Fibroblast of lung (primary cell): Measurements from ENCODE around the gene AGAP1. TPM values are rescaled to one million over a fixed set of nuclear protein-coding genes. Genes with fewer than 3 reads are reported as not detected.

Source experiments
- DNase-seq, 2 donors: peaks; one replicate each; pipeline versions ENCODE4 v3.0.0 to v3.0.0-alpha.2; 2010; ENCODE audit warnings: low read depth in 2 of 2
- H2AFZ ChIP-seq: 2 replicates; pipeline ENCODE4 v1.5.1; 2012; ENCODE audit warnings: low read length, control low read depth, inconsistent platforms
- H3K27ac ChIP-seq: 2 replicates; pipeline ENCODE4 v1.5.1; 2011; ENCODE audit warnings: low read length, control low read depth; ENCODE audit not compliant: insufficient read depth
- H3K27me3 ChIP-seq: 2 replicates; pipeline ENCODE4 v1.5.1; 2011; ENCODE audit warnings: mild to moderate bottlenecking, low read length; ENCODE audit not compliant: control insufficient read depth, insufficient read depth
- H3K36me3 ChIP-seq: 2 replicates; pipeline ENCODE4 v1.5.1; 2011; ENCODE audit warnings: low read length; ENCODE audit not compliant: control insufficient read depth, insufficient read depth
- H3K4me1 ChIP-seq: 2 replicates; pipeline ENCODE4 v1.5.1; 2011; ENCODE audit warnings: low read length; ENCODE audit not compliant: control insufficient read depth, insufficient read depth; ENCODE audit errors: extremely low read depth
- H3K4me2 ChIP-seq: 2 replicates; pipeline ENCODE4 v1.5.1; 2011; ENCODE audit warnings: low read length, control low read depth; ENCODE audit not compliant: insufficient read depth; ENCODE audit errors: extremely low read depth
- H3K4me3 ChIP-seq, 4 experiments: fragments of 200-600 bp in 1 of 4; sonication (generic) in 1 of 4; replicated peaks in 1 of 4; 2 replicates each; pipeline ENCODE4 v1.5.1; 2011 to 2016; ENCODE audit warnings: low read length in 4 of 4, low read depth in 3 of 4, mild to moderate bottlenecking in 3 of 4, control low read depth in 2 of 4, inconsistent platforms in 1 of 4, mixed read lengths in 1 of 4; ENCODE audit not compliant: insufficient read depth in 1 of 4; ENCODE audit errors: control extremely low read depth in 1 of 4
- H3K79me2 ChIP-seq: 2 replicates; pipeline ENCODE4 v1.5.1; 2012; ENCODE audit warnings: mild to moderate bottlenecking, low read length, inconsistent platforms; ENCODE audit not compliant: control insufficient read depth, insufficient read depth
- H3K9ac ChIP-seq: 2 replicates; pipeline ENCODE4 v1.5.1; 2011; ENCODE audit warnings: mild to moderate bottlenecking, low read length, control low read depth; ENCODE audit not compliant: insufficient read depth
- H3K9me3 ChIP-seq: 2 replicates; pipeline ENCODE4 v1.5.1; 2012; ENCODE audit warnings: low read depth, low read length; ENCODE audit not compliant: control insufficient read depth, insufficient read depth
- H4K20me1 ChIP-seq: 2 replicates; pipeline ENCODE4 v1.5.1; 2011; ENCODE audit warnings: low read length; ENCODE audit not compliant: control insufficient read depth, insufficient read depth; ENCODE audit errors: extremely low read depth
- CTCF ChIP-seq, 2 donors: IDR thresholded peaks in 1 of 2; conservative IDR thresholded peaks in 1 of 2; 1 replicate in 1 of 2; 2 replicates in 1 of 2; pipeline ENCODE4 v1.5.1; 2011 to 2012; ENCODE audit warnings: low read length in 2 of 2, control low read depth in 1 of 2, inconsistent platforms in 1 of 2, low read depth in 1 of 2, mild to moderate bottlenecking in 1 of 2
- EZH2 ChIP-seq: IDR thresholded peaks from 2 replicates; pipeline ENCODE4 v1.5.1; 2012; ENCODE audit warnings: low read length, control low read depth, mild to moderate bottlenecking; ENCODE audit errors: missing control alignments
- polyA plus RNA-seq, 2 donors: library from polyadenylated mRNA; depleted of rRNA in 1 of 2; stranded (reverse) in 1 of 2; unstranded in 1 of 2; fragments of >200 nt; gene quantifications; 2 replicates each; pipeline ENCODE4 v1.2.1, GENCODE V29; 2011 to 2012; ENCODE audit warnings: missing spikeins in 1 of 2
- total RNA-seq: library from RNA; depleted of rRNA; stranded (reverse); fragments of >200 nt; gene quantifications from 2 replicates; pipeline ENCODE4 v1.2.1, GENCODE V29; 2014

AGAP1 gene
- total and polyA plus RNA-seq, 2 donors (not counting 1 experiment from before 2014, with no cell fraction given) = 10.6 to 14.0 TPM

GRCh38 chr2:235554385-235554784 lies 60.5 kb downstream of the AGAP1 start:
- no peak overlapping the region for H3K4me3 ChIP-seq
- no peak for DNase-seq
- H3K79me2 ChIP-seq = peaks cover 12% of the 10 kb centered on the region
- H3K4me2 ChIP-seq = no peak overlapping the region
- H3K9me3 ChIP-seq = no peaks in the 10 kb centered on the region
- H3K36me3 ChIP-seq = no peaks in the 10 kb centered on the region
- no peaks in the 10 kb centered on the region for H3K27me3 ChIP-seq
- H3K27ac ChIP-seq = no peak overlapping the region
- H4K20me1 ChIP-seq = no peaks in the 10 kb centered on the region
- peaks cover 4% of the 10 kb centered on the region for H3K4me1 ChIP-seq
- no peak overlapping the region for H3K9ac ChIP-seq
- no peak overlapping the region for H2AFZ ChIP-seq
- TF ChIP-seq CTCF (conservative IDR thresholded peaks at IDR 0.05 in 1 of 2, IDR thresholded peaks at IDR 0.05 in 1 of 2; ENCODE audit: low read depth in 1 of 2, low read length in 2 of 2) = no peak

GRCh38 chr2:235554936-235555335 lies 61.1 kb downstream of the AGAP1 start:
- Histone ChIP-seq H3K4me2 (no peak overlapping the region), H2AFZ (no peak overlapping the region), H3K27me3 (no peaks in the 10 kb centered on the region), H3K27ac (no peak overlapping the region), H3K9me3 (no peaks in the 10 kb centered on the region), H3K36me3 (no peaks in the 10 kb centered on the region), H4K20me1 (no peaks in the 10 kb centered on the region), H3K9ac (no peak overlapping the region), H3K79me2 (peaks cover 12% of the 10 kb centered on the region), H3K4me3 (no peak overlapping the region), H3K4me1 (peaks cover 4% of the 10 kb centered on the region)
- TF ChIP-seq CTCF (conservative IDR thresholded peaks at IDR 0.05 in 1 of 2, IDR thresholded peaks at IDR 0.05 in 1 of 2; ENCODE audit: low read depth in 1 of 2, low read length in 2 of 2) (no peak), EZH2 (no peak)
- DNase-seq = no peak

- Histone ChIP-seq H3K9ac (no peak overlapping the region), H3K79me2 (peaks cover 13% of the 10 kb centered on the region), H3K27me3 (no peaks in the 10 kb centered on the region), H3K9me3 (no peaks in the 10 kb centered on the region), H3K4me2 (no peak overlapping the region), H3K4me1 (peaks cover 4% of the 10 kb centered on the region), H4K20me1 (no peaks in the 10 kb centered on the region), H3K4me3 (no peak overlapping the region), H3K36me3 (no peaks in the 10 kb centered on the region), H3K27ac (no peak overlapping the region), H2AFZ (no peak overlapping the region)
- no peak for TF ChIP-seq EZH2
- TF ChIP-seq CTCF (conservative IDR thresholded peaks at IDR 0.05 in 1 of 2, IDR thresholded peaks at IDR 0.05 in 1 of 2; ENCODE audit: low read depth in 1 of 2, low read length in 2 of 2) = no peak
- DNase-seq = no peak
Measured at GRCh38 chr2:235555371-235555770, 61.5 kb downstream of the AGAP1 start.
